GM12873 (cell line): ENCODE results near the gene GCH1.

Source experiments
- TF ChIP-seq, protein P1 (sequence below): IDR thresholded peaks from 2 replicates; pipeline ENCODE4 v1.5.1; 2012; ENCODE audit warnings: low read depth, mild to moderate bottlenecking, moderate library complexity, low read length, control low read depth; ENCODE audit not compliant: insufficient read depth; ENCODE audit errors: missing control alignments

Gene GCH1

DNA sequence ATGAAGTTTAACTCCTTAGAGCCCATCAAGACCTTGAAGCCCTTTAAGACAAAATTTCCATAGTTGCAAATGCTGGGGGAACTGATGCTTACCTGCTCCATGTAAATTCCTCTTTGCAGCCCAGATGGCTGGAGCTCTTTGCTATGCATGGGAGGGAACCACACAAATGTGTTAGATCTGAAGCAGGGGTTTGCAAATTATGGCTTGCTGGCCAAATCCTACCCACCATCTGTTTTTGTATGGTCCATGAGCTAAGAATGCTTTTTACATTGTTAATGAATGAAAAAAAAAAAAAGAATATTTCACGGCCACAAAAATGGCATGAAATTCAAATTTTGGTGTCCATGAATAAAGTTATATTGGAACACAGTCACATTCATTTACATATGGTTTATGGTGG, 74.6 kb downstream of the GCH1 start:
- TF ChIP-seq, protein P1, sequence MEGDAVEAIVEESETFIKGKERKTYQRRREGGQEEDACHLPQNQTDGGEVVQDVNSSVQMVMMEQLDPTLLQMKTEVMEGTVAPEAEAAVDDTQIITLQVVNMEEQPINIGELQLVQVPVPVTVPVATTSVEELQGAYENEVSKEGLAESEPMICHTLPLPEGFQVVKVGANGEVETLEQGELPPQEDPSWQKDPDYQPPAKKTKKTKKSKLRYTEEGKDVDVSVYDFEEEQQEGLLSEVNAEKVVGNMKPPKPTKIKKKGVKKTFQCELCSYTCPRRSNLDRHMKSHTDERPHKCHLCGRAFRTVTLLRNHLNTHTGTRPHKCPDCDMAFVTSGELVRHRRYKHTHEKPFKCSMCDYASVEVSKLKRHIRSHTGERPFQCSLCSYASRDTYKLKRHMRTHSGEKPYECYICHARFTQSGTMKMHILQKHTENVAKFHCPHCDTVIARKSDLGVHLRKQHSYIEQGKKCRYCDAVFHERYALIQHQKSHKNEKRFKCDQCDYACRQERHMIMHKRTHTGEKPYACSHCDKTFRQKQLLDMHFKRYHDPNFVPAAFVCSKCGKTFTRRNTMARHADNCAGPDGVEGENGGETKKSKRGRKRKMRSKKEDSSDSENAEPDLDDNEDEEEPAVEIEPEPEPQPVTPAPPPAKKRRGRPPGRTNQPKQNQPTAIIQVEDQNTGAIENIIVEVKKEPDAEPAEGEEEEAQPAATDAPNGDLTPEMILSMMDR: no peak

DNA sequence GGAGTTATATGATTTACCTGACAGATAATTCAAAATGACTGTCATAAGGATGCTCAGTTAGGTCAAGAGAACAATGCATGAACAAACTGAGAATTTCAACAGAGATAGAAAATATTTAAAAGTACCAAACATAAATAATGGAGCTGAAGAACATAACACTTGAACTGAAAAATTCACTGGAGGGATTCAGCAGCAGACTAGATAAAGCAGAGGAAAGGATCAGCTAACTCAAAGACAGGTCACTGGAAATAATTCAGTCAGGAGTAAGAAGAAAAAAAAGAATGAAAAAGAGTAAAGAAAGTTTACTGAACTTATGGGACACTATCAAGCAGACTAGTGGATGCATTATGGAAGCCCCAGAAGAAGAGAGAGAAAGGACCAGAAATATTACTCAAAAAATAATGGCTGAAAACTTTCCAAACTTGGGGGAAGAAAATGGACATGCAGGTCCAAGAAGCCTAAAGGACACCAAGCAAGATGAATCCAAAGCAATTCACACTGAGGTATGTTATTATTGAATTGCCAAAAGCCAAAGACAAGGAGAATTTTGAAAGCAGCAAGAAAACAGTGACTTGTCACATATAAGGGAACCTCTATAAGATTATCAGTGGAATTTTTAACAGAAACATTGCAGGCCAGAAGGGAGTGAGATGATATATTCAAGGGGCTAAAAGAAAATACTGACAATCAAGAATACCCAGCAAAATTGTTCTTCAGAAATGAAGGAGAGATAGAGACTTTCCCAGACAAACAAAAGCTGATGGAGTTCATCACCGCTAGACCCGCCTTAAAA, 78.7 kb downstream of the GCH1 start:
- TF ChIP-seq, protein P1: no peak

DNA sequence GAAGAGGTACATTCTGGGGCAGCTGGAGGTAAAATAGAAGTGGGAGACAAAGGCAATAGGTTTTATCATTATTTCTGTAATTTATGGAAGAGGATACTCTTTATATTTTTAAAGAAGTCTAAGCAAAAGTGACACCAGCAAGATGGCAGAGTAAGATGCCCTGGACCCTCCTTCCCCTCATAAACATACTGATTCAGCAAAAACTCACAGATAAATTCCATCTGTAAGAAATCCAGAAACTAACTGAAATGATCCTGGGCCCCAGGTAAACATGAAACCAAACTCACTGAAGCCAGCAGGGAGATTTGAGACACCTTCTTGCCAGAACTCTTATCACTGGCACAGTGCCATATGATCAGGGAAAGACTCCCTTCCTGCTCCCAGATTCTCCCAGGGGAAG, 79.9 kb downstream of the GCH1 start:
- TF ChIP-seq, protein P1: no peak

DNA sequence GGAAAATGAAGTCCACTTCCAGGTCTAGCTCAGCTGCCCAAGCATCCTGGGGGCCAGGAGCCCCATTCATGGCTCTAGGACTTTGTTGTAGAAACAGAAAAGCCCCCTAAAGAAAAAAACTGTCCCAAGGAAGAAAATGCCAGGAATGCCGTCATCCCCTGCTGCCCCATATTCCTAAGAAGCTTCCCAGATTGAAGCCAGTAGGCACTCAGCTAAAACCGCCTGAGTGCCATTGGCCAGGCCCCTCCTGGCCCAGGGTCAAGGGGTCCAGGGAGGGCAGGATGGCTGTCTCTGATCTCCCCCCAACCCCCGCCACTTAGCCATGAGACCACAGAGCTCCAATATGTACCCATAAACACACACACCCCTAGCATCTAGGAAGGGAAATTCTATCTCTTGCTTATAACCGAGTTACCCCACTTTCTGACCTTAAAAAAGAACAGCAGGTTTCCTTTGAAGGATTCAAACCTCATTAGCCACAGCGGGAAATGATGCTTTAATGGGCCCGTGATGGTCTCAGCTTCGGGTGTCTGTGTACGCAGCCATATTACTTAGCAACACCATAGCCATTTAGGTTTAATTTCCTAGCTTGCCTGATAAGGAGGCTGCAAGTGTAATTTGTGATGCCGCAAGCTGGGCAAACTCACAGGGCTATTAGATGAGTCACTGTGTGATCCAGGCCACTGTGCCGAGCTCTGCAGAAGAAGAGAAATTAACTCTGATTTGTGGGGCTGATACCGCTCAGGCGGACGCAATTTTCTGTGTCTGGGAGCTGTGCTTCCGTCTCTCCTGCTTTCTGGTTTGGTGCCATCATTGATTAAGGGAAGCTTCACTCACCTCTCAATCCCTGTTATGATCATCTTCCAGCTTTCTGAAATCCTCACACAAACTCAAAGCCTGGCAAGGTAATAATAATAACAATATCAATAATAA, 84.2 kb downstream of the GCH1 start:
- TF ChIP-seq, protein P1: no peak

DNA sequence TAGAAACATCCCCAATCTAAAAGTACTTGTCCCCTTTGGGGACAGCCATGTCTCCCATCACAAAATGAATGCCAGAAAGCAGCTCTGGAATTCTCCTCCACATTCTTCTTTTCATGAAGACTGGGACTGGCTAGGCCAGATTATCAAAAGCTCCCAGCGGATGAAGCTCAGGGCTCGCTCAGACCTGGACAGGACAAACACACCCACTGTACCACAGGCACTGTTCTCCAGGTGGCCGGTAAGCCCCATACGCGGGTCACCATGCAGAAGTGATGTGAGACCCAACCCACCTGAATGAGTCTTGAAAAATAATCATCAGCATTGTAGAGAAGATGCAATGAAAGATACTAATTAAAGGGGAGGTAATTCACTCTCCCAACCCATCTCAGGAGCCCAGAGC, 85.1 kb downstream of the GCH1 start:
- TF ChIP-seq, protein P1: no peak

DNA sequence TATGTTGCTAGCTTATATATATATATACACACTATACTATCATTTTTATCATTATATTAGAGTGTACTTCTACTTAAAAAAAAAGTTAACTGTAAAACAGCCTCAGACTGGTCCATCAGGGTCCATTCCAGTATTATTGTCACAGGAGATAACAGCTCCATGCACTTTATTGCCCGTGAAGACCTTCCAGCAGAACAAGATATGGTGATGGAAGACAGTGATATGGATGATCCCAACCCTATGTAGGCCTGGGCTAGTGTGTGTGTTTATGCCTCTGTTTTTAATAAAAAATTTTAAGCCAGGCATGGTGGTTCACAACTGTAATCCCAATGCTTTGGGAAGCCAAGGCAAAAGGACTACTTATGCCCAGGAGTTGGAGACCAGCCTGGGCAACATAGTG, 86.2 kb downstream of the GCH1 start:
- TF ChIP-seq, protein P1: no peak

DNA sequence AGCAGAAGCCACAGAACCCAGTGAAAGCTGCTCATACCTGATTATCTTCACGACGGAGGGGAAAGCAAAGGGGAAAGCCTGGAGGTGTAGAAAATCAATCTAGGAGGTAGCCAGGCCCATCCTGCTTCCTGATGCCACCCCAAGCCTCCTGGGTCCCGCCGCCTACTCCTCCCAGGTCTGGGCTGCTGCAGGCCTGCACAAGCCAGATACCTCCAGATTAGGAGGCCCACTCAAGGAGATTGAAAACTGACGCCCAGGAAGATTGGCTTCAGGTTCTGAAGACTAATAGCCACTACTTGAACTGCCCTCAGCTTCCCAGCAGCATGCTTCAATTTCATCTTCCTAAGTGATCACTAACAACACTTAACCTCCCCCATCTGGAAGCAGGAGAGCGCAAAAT, 87.1 kb downstream of the GCH1 start:
- TF ChIP-seq, protein P1: no peak
